ENCODE data around the gene EMILIN1. TPM values are rescaled to one million over a fixed set of nuclear protein-coding genes. Genes with fewer than 3 reads are reported as not detected.

The EMILIN1 gene
- total RNA-seq, 1 donor from 2014 or later: 17.4 TPM

GRCh38 chr2:27051902-27052645 lies 26.3 kb upstream of the EMILIN1 start:
- intact Hi-C loops (cut with DNase I): no loop called here
- no peak for ATAC-seq (ENCODE audit: poor library complexity)
- peak; percentile 63 for DNase-seq

GRCh38 chr2:27053321-27053720 lies 25.1 kb upstream of the EMILIN1 start:
- DNase-seq (no peak), ATAC-seq (ENCODE audit: poor library complexity) (no peak)
- intact Hi-C loops (cut with DNase I): no loop called here

DNA sequence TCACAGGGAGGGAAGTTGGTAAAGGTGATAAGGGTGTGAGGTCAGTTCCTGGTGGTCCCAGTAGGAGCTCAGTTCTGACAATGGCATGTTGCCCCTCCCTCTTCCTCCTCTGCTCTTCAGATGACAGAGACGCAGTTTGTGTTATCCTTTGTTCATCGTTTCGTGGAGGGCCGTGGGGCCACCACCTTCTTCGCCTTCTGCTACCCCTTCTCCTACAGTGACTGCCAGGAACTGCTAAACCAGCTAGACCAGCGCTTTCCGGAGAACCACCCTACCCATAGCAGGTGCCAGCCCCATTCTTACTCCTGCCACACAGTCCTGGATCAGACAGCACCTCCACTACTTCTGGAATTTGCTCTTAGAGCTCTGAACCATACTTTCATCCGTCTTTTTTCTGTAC lies 24.6 kb upstream of the EMILIN1 start:
- ATAC-seq (ENCODE audit: poor library complexity) (no peak), DNase-seq (no peak)
- intact Hi-C loops (cut with DNase I): no loop called here

GRCh38 chr2:27054721-27055120 lies 23.7 kb upstream of the EMILIN1 start:
- no peak for ATAC-seq (ENCODE audit: poor library complexity)
- DNase-seq: no peak
- intact Hi-C loops (cut with DNase I): no loop called here

DNA sequence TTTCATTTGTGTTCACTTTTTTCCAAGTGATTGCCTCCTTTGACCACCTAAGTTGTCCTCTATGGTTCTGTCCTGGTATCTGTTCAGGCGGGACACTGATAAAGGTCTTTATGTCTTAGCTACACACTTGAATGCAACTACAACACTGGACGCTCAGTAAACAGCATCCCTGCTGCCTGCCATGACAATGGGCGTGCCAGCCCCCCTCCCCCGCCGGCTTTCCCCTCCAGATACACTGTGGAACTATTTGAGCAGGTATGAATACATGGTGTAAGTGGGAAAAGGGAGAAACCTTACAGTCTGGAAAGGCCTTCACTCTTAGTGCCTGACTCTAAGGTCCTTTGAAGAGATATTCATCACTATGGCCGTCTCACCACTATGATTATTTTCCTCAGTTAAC lies 21.2 kb upstream of the EMILIN1 start:
- intact Hi-C loops (cut with DNase I): no loop called here
- DNase-seq: no peak

GRCh38 chr2:27058210-27058609 lies 20.2 kb upstream of the EMILIN1 start:
- intact Hi-C loops (cut with DNase I): no loop called here
- no peak for ATAC-seq (ENCODE audit: poor library complexity)
- no peak for DNase-seq

More for the DNA sequence above, 21.2 kb upstream of the EMILIN1 start:
- ATAC-seq (ENCODE audit: poor library complexity): no peak

DNA sequence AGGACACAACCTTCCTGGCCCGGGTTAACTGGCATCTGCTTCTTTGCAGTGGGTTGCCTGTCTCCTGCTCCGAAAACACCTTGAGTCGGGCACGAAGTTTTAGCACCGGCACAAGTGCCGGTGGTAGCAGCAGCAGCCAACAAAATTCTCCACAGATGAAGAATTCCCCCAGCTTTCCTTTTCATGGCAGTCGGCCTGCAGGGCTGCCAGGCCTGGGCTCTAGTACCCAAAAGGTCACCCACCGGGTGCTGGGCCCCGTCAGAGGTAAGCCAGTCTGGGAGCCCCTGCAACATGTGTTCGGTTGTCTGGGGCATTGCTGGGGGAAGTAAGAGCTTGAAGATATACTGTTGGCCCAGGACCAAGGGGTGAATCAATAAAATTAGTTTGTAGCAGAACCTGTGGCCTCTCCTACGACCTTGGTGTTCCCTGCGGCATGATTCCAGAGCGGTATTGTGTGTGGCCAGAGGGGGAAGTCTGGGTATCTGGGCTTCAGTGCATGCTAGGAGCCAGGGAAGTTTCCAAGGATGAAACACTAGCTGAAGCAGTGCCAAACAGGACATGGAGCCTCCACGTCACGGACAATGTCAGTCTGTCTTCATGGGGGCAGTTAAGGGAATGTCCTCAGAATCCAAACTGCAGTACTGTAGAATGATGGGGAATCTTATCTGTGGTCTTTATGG lies 19.1 kb upstream of the EMILIN1 start:
- ATAC-seq (ENCODE audit: poor library complexity): no peak
- no peak for DNase-seq
- intact Hi-C loops (cut with DNase I): no loop called here

DNA sequence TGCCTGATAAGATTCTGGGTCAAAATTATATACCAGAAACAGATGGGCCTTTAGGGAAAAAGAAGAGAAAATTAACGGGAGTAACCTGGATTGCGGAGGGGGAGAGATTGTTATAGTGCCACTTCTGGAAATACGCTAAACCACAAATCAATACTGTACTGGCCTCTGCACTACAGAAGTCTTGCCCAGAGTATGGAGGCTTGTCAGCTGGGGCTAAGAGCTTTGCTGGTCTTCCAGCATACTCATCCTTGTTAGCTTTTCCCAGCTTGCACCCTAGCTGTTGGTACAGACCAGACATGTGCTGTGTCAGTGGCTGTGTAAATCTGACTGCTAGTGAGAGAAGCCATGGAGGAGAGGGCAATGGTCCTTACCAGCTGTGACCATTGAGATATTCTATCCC lies 18.1 kb upstream of the EMILIN1 start:
- DNase-seq (no peak), ATAC-seq (ENCODE audit: poor library complexity) (no peak)
- intact Hi-C loops (cut with DNase I): no loop called here

- DNase-seq: no peak
- intact Hi-C loops (cut with DNase I): no loop called here
- ATAC-seq (ENCODE audit: poor library complexity): no peak
Measured at GRCh38 chr2:27065128-27065527, 13.3 kb upstream of the EMILIN1 start.

GRCh38 chr2:27067385-27067784 lies 11.0 kb upstream of the EMILIN1 start:
- ATAC-seq (ENCODE audit: poor library complexity) (no peak), DNase-seq (no peak)
- intact Hi-C loops (cut with DNase I): no loop called here

DNA sequence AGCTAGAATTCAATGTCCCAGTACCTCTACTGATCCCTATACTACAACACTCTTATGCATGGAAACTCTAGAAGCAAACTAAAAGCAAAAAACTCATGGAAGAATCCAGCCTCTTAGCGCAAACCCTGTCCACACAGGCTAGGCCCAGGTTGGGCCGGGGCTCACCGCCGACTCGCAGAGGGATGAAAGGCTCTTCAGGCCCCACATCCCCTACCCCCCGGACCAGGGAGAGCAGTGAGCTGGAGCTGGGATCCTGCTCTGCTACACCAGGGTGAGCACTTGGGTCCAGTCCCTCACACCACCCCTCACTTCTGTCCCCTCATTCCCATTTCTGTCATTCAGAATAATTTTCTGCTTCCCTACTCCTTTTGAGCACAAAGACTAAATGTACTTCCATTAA lies 9.0 kb upstream of the EMILIN1 start:
- intact Hi-C loops (cut with DNase I): no loop called here
- DNase-seq (no peak), ATAC-seq (ENCODE audit: poor library complexity) (no peak)

DNA sequence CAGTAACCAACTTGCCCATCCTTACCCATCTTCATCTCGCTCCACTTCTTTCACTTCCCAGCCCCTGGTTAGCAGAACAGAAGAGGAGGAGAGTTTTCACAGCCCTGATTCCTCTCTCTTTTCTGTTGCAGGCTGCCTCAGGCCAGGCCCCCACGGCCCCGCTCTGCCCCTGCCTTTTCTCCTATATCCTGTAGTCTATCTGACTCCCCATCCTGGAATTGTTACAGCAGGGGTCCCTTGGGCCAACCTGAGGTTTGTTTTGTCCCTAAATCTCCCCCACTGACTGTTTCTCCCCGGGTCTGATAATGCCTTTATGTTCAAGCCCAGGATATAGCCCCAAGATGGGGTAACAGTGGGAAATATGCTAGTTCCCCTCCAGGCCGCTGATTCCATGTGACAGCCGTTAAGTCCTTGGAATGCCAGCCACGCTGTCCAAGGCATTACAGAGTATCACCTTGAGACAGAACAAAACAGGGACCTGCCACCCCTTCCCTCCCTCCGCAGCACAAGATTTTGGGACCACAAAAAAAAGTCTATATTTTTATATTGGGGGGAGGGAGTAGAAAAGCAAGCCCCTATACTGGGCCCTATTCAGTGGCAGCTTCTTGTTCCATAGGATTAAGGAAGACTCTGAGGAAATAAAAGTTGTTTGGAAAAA lies 8.3 kb upstream of the EMILIN1 start:
- ATAC-seq (ENCODE audit: poor library complexity) (no peak), DNase-seq (no peak)
- intact Hi-C loops (cut with DNase I): no loop called here

GRCh38 chr2:27070653-27071276 lies 7.7 kb upstream of the EMILIN1 start:
- intact Hi-C loops (cut with DNase I): no loop called here
- no peak for DNase-seq
- ATAC-seq (ENCODE audit: poor library complexity): no peak

DNA sequence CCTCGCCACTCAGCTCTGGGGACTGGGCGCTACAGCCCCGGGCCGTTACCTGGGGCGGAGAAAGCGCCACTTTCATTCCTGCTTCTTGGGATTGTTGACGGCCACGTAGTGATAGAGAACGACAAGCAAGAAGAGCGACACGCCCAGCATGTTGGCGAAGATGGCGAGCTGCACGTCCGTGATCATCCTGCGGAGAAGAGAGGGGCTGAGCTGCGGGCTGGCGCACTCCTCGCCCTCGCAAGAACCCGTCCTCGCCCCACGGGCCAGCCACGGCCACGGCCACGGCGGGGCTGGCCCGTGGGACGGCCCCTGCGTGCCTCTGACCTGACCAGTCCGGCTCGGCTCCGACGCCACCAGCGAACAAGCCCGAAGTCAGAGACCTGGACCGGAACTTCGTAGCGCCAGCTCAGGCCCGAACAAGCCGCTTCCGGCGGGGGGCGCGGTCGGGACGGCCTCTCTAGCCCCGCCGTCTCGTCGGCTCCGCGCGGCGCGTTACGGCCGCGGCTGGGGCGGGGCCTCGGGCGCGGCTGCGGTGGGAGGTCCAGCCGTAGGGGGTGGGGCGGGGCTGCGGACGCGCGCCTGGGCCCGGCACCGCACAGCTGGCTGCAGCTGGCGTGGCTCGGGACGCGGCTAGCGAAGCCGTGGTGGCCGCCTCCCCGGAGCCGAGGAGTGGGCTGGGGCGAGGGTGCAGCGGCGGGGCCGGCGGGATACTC lies 7.0 kb upstream of the EMILIN1 start, which contains the start of gene OST4:
Gene OST4, minus strand, starts transcription at position 378 of the 713 bp plus-strand sequence.
- peak; percentile 97 for DNase-seq
- intact Hi-C loops (cut with DNase I): no loop called here
- peak; percentile 96 for ATAC-seq (ENCODE audit: poor library complexity)

- ATAC-seq (ENCODE audit: poor library complexity) (peak; percentile 38), DNase-seq (peak; percentile 88)
- intact Hi-C loops (cut with DNase I): no loop called here
Measured at GRCh38 chr2:27071990-27072830, 6.2 kb upstream of the EMILIN1 start.

- no peak for DNase-seq
- no peak for ATAC-seq (ENCODE audit: poor library complexity)
- intact Hi-C loops (cut with DNase I): no loop called here
Measured at GRCh38 chr2:27072920-27073319, 5.5 kb upstream of the EMILIN1 start.

DNA sequence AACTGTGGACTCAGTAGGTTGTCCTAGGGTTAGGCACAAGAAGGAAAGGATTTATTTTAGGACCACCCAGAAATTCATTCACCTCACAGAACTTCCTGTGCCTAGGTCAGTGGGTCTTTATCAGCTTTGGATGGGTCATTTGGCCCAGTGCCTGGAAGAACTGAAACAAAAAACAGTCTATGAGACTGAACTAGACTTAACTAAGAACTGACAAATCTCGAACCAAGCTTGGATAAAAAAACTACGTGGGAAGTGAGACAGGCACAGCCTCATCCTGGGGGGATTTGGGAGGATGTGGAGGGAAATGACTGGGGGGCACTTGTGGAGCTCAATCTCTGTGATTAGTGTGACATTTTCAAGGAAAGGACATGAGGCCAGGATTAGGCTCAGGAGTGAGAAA lies 4.6 kb upstream of the EMILIN1 start:
- ATAC-seq (ENCODE audit: poor library complexity): no peak
- no peak for DNase-seq
- intact Hi-C loops (cut with DNase I): no loop called here

Measured in Right ventricle myocardium superior (tissue), 1 donor.